ENCODE data around the gene SLC6A11. TPM values are rescaled to one million over a fixed set of nuclear protein-coding genes. Genes with fewer than 3 reads are reported as not detected.

The SLC6A11 gene
- total RNA-seq, 1 donor from 2014 or later, result not detected

GRCh38 chr3:10808130-10808735 is 7.8 kb upstream of the SLC6A11 start:
- no peak for DNase-seq (ENCODE audit: low read depth)
- no peak overlapping the region for H3K4me3 ChIP-seq (ENCODE audit: low read depth, low read length)
- TF ChIP-seq, protein P1, sequence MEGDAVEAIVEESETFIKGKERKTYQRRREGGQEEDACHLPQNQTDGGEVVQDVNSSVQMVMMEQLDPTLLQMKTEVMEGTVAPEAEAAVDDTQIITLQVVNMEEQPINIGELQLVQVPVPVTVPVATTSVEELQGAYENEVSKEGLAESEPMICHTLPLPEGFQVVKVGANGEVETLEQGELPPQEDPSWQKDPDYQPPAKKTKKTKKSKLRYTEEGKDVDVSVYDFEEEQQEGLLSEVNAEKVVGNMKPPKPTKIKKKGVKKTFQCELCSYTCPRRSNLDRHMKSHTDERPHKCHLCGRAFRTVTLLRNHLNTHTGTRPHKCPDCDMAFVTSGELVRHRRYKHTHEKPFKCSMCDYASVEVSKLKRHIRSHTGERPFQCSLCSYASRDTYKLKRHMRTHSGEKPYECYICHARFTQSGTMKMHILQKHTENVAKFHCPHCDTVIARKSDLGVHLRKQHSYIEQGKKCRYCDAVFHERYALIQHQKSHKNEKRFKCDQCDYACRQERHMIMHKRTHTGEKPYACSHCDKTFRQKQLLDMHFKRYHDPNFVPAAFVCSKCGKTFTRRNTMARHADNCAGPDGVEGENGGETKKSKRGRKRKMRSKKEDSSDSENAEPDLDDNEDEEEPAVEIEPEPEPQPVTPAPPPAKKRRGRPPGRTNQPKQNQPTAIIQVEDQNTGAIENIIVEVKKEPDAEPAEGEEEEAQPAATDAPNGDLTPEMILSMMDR (conservative IDR thresholded peaks at IDR 0.05; ENCODE audit: low read depth, low read length), result no peak

GRCh38 chr3:10808974-10809373 is 7.1 kb upstream of the SLC6A11 start:
- no peak for DNase-seq (ENCODE audit: low read depth)
- TF ChIP-seq, protein P1 (conservative IDR thresholded peaks at IDR 0.05; ENCODE audit: low read depth, low read length), result no peak
- H3K4me3 ChIP-seq (ENCODE audit: low read depth, low read length), result no peak overlapping the region

DNA sequence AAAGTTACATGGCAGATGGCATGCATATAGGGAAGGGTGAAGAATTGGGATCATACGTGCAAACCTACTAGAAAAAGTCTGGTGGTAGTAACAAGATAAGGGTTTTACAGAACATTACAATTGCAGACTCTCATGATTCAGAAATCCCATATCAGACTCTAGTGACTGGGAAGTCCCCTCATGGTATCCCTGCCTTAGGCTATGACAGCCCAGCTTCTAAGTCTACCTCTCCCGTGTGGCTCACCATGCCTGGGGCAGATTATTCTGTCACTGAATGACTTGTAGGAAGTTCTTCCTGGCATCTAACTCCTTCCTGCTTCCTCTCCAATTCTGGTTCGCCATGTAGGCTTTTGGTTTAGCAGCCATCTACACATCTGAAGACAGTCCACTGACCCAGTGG is 5.7 kb upstream of the SLC6A11 start:
- no peak overlapping the region for H3K4me3 ChIP-seq (ENCODE audit: low read depth, low read length)
- TF ChIP-seq, protein P1 (conservative IDR thresholded peaks at IDR 0.05; ENCODE audit: low read depth, low read length), result no peak
- DNase-seq (ENCODE audit: low read depth), result no peak

DNA sequence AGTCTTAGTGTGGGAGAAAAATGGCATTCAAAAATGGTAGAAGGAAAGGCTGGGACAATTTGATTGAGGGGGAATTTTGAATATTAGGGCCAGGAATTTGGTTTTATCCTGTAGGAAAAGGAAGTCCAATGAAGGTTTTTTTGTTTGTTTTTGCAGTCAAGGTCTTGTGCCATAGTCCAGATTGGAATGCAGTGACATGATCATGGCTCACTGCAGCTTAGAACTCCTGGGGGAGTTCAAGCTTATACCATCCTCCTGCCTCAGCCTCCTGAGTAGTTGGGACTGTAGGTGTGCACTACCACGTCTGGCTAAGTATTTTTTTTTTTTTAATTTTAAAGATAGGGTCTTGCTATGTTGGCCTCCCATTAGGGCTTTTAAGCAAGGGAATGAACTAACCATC is 2.6 kb upstream of the SLC6A11 start:
- TF ChIP-seq, protein P1 (conservative IDR thresholded peaks at IDR 0.05; ENCODE audit: low read depth, low read length), result no peak
- no peak for DNase-seq (ENCODE audit: low read depth)
- no peak overlapping the region for H3K4me3 ChIP-seq (ENCODE audit: low read depth, low read length)

DNA sequence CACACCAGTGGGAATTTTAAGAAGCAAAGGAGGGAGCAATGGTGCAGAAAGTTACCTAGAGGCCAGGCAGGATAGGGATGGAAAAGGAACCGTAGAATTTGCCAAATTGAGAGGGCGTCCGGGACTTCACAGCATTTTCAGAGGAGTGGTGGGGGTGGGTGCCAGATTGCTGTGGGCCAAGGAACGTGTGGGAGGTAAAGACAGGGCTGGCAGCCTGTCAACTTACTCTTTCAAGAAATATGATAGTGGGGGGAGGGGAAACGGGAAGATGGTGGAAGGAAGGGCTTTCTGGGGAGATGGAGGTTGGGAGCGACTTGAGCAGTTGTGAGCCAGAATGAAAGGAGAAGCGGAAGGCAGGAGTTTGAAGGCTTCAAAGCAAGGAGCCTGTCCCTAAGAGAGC is 1.4 kb upstream of the SLC6A11 start:
- H3K4me3 ChIP-seq (ENCODE audit: low read depth, low read length), result no peak overlapping the region
- DNase-seq (ENCODE audit: low read depth), result no peak
- TF ChIP-seq, protein P1 (conservative IDR thresholded peaks at IDR 0.05; ENCODE audit: low read depth, low read length), result no peak

DNA sequence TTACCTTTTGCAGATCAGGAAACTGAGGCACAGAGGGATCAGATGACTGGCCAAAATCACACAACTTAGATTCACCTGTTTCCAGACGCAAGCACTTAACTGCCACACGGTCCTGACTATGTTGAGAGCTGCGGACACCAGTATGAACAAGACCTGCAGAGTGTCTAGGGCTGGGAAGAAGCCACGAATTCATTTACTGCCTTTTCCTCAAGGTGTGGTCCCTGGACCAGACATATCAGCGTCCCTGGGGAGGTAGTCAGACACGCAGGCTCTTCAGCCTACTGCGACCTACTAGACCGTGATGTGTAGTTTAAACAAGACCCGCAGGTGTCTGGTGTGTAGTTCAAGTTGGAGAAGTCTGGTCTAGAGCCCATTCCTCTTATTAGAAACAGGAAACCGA is 541 bp upstream of the SLC6A11 start:
- TF ChIP-seq, protein P1 (conservative IDR thresholded peaks at IDR 0.05; ENCODE audit: low read depth, low read length), result no peak
- no peak overlapping the region for H3K4me3 ChIP-seq (ENCODE audit: low read depth, low read length)

GRCh38 chr3:10816863-10817253 is 830 bp downstream of the SLC6A11 start:
- no peak overlapping the region for H3K4me3 ChIP-seq (ENCODE audit: low read depth, low read length)
- TF ChIP-seq, protein P1 (conservative IDR thresholded peaks at IDR 0.05; ENCODE audit: low read depth, low read length), result no peak
- DNase-seq (ENCODE audit: low read depth), result no peak

More for the DNA sequence above, 541 bp upstream of the SLC6A11 start:
- no peak for DNase-seq (ENCODE audit: low read depth)

Measured in epithelial cell of proximal tubule (primary cell).